Suprapubic skin (tissue), 4 donors: ENCODE data around the gene PIEZO1. TPM values are rescaled to one million over a fixed set of nuclear protein-coding genes. Genes with fewer than 3 reads are reported as not detected.

Experiments
- DNase-seq, 2 donors: peaks; one replicate each; pipeline ENCODE4 v3.0.0-alpha.2; 2019; ENCODE audit warnings: low spot score in 2 of 2
- H3K27ac ChIP-seq: fragments of 200-600 bp; sonication (generic); one replicate; pipeline ENCODE4 v1.5.1; 2019
- H3K27me3 ChIP-seq: fragments of 200-600 bp; sonication (generic); one replicate; pipeline ENCODE4 v1.5.1; 2019
- H3K36me3 ChIP-seq: fragments of 200-600 bp; sonication (generic); one replicate; pipeline ENCODE4 v1.5.1; 2019
- H3K4me1 ChIP-seq: fragments of 200-600 bp; sonication (generic); one replicate; pipeline ENCODE4 v1.5.1; 2019
- H3K4me3 ChIP-seq: fragments of 200-600 bp; sonication (generic); one replicate; pipeline ENCODE4 v1.5.1; 2019; ENCODE audit warnings: mild to moderate bottlenecking
- H3K9me3 ChIP-seq: fragments of 200-600 bp; sonication (generic); one replicate; pipeline ENCODE4 v1.5.1; 2019
- EP300 ChIP-seq: sonication (generic); formaldehyde crosslinking; IDR thresholded peaks from one replicate; pipeline ENCODE4 v1.6.1; 2017; ENCODE audit warnings: antibody characterized with exemption
- POLR2A ChIP-seq, 2 donors: fragments of 450-650 bp; IDR thresholded peaks; one replicate each; pipeline ENCODE4 v1.6.1; 2017; ENCODE audit warnings: antibody characterized with exemption in 2 of 2, mild to moderate bottlenecking in 2 of 2, moderate library complexity in 2 of 2
- POLR2AphosphoS5 ChIP-seq, 3 donors: sonication (generic); formaldehyde crosslinking; IDR thresholded peaks; one replicate each; pipeline ENCODE4 v1.6.1; 2017; ENCODE audit warnings: antibody characterized with exemption in 3 of 3
- WGBS: methylation state at CpG from one replicate; pipeline ENCODE4 v1.1.5; 2018; 5-methylcytosine and 5-hydroxymethylcytosine counted together
- total RNA-seq, 4 donors: library from RNA; depleted of rRNA; stranded (reverse); fragments of >200 nt; gene quantifications; one replicate each; pipeline ENCODE4 v1.1.0, GENCODE V29; 2016
- TF ChIP-seq, protein P1 (sequence below), 2 donors: fragments of 200-600 bp in 1 of 2; fragments of 450-650 bp in 1 of 2; sonication (generic) in 1 of 2; IDR thresholded peaks; one replicate each; pipeline ENCODE4 v1.5.1; 2016 to 2019; ENCODE audit warnings: antibody characterized with exemption in 2 of 2, mild to moderate bottlenecking in 1 of 2, moderate library complexity in 1 of 2

PIEZO1 gene
- total RNA-seq, 4 donors from 2014 or later, result 185 to 269 (median 224) TPM

GRCh38 chr16:88805887-88806393 lies 20.9 kb upstream of the PIEZO1 start:
- Histone ChIP-seq H3K4me1 (peaks cover 49% of the 10 kb centered on the region), H3K4me3 (no peak overlapping the region), H3K27me3 (no peaks in the 10 kb centered on the region), H3K36me3 (peaks cover 18% of the 10 kb centered on the region), H3K27ac (no peak overlapping the region), H3K9me3 (no peaks in the 10 kb centered on the region)
- no CpG with 5 or more reads among the region's 21 CpGs for WGBS
- DNase-seq, result no peak
- TF ChIP-seq POLR2A (IDR thresholded peaks at IDR 0.05) (no peak), POLR2AphosphoS5 (IDR thresholded peaks at IDR 0.05) (no peak), EP300 (no peak)
- TF ChIP-seq, protein P1, sequence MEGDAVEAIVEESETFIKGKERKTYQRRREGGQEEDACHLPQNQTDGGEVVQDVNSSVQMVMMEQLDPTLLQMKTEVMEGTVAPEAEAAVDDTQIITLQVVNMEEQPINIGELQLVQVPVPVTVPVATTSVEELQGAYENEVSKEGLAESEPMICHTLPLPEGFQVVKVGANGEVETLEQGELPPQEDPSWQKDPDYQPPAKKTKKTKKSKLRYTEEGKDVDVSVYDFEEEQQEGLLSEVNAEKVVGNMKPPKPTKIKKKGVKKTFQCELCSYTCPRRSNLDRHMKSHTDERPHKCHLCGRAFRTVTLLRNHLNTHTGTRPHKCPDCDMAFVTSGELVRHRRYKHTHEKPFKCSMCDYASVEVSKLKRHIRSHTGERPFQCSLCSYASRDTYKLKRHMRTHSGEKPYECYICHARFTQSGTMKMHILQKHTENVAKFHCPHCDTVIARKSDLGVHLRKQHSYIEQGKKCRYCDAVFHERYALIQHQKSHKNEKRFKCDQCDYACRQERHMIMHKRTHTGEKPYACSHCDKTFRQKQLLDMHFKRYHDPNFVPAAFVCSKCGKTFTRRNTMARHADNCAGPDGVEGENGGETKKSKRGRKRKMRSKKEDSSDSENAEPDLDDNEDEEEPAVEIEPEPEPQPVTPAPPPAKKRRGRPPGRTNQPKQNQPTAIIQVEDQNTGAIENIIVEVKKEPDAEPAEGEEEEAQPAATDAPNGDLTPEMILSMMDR (IDR thresholded peaks at IDR 0.05), result no peak

- no peak overlapping the region for H3K27ac ChIP-seq
- H3K36me3 ChIP-seq, result peaks cover 18% of the 10 kb centered on the region
- no peaks in the 10 kb centered on the region for H3K9me3 ChIP-seq
- no CpG with 5 or more reads among the region's 22 CpGs for WGBS
- H3K4me1 ChIP-seq, result peaks cover 43% of the 10 kb centered on the region
- no peak for DNase-seq
- TF ChIP-seq POLR2A (IDR thresholded peaks at IDR 0.05) (no peak), EP300 (no peak), POLR2AphosphoS5 (IDR thresholded peaks at IDR 0.05) (no peak)
- TF ChIP-seq, protein P1 (IDR thresholded peaks at IDR 0.05), result no peak
- H3K27me3 ChIP-seq, result no peaks in the 10 kb centered on the region
- peak overlapping the region; percentile 68 for H3K4me3 ChIP-seq
Observed at GRCh38 chr16:88805340-88805715, 20.3 kb upstream of the PIEZO1 start.

- Histone ChIP-seq H3K4me1 (peaks cover 37% of the 10 kb centered on the region), H3K9me3 (no peaks in the 10 kb centered on the region), H3K4me3 (peak overlapping the region; percentile 68), H3K27me3 (no peaks in the 10 kb centered on the region), H3K36me3 (peaks cover 16% of the 10 kb centered on the region), H3K27ac (no peak overlapping the region)
- no peak for DNase-seq
- 0% methylated on average over 3 of the region's 39 CpGs for WGBS
- no peak for TF ChIP-seq POLR2A (IDR thresholded peaks at IDR 0.05)
- no peak for TF ChIP-seq POLR2AphosphoS5 (IDR thresholded peaks at IDR 0.05)
- TF ChIP-seq, protein P1 (IDR thresholded peaks at IDR 0.05), result no peak
Observed at GRCh38 chr16:88804552-88805339, 19.7 kb upstream of the PIEZO1 start.

DNA sequence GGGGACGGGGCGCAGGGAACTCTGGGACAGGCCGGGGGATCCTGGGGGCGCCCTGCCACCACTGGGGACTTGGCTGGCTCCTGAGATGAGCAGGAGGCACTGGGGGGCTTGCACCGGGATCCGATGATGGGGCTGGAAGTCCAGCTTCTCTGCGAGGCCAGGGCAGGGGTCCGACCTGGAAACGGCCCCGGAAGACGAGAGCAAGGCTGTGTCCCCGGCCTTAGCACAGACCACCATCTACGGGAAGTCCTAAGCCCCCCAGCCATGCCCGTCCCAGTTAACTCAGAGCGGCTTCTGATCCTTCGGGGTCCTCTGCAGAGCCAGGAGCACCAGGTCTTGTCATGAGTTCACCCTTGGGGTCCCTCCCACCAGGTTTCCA lies 19.1 kb upstream of the PIEZO1 start:
- peak overlapping the region; percentile 68 for H3K4me3 ChIP-seq
- DNase-seq, result no peak
- TF ChIP-seq POLR2AphosphoS5 (IDR thresholded peaks at IDR 0.05), result no peak
- TF ChIP-seq, protein P1 (IDR thresholded peaks at IDR 0.05), result no peak
- no peak for TF ChIP-seq POLR2A (IDR thresholded peaks at IDR 0.05)
- TF ChIP-seq EP300, result no peak
- H3K4me1 ChIP-seq, result peaks cover 32% of the 10 kb centered on the region
- no peaks in the 10 kb centered on the region for H3K9me3 ChIP-seq
- 0% methylated on average over 4 of the region's 16 CpGs for WGBS
- H3K27me3 ChIP-seq, result no peaks in the 10 kb centered on the region
- H3K36me3 ChIP-seq, result peaks cover 11% of the 10 kb centered on the region
- no peak overlapping the region for H3K27ac ChIP-seq

DNA sequence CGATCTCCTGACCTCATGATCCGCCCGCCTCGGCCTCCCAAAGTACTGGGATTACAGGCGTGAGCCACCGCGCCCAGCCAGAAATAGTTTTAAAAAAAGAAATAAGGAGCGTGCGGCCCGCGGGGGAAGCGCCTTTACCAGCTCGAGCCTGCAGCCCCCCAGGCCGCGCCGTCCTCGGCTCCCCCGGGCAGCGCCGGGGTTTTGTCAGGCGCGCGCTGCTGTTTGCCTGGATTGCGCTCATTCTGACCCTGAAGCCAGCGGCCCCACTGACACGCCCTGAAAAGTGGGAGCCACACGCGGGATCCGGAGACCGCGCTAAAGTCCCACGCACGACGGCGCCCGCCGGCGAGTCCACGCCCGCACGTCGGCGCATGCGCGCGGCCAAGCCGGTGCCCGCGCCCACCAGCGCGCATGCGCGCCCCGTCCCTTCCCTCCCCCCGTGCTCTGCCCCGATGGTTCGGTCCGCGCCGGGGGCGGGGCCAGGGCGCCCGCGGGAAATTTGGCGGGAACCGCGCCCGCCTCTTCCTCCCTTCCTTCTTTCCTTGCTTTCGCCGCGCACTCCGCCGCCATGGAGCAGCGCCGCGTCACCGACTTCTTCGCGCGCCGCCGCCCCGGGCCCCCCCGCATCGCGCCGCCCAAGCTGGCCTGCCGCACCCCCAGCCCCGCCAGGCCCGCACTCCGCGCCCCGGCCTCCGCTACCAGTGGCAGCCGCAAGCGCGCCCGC lies 18.4 kb upstream of the PIEZO1 start, which contains the start of gene CDT1:
Gene CDT1 (plus strand): TSS at position 526 of the 724 bp plus-strand sequence. CDS start 43 bp downstream, at position 569.
- Histone ChIP-seq H3K4me3 (peak within 1 kb of the TSS; percentile 68), H3K4me1 (peaks cover 32% of the 10 kb centered on the region), H3K36me3 (peaks cover 7% of the 10 kb centered on the region), H3K27ac (peak within 1 kb of the TSS; percentile 75), H3K9me3 (no peaks in the 10 kb centered on the region), H3K27me3 (no peaks in the 10 kb centered on the region)
- DNase-seq, result peak in 1 of 2 donors; percentile 89
- TF ChIP-seq POLR2A (IDR thresholded peaks at IDR 0.05) (no peak), EP300 (no peak), POLR2AphosphoS5 (IDR thresholded peaks at IDR 0.05) (no peak)
- TF ChIP-seq, protein P1 (IDR thresholded peaks at IDR 0.05), result no peak
- WGBS, result under 1% methylated on average over 33 of the region's 98 CpGs
